GM23338 (cell line): ENCODE results near the gene PDE4B.

Source experiments
- CREB1 ChIP-seq: fragments of 250-450 bp; sonication (Bioruptor Pico); IDR thresholded peaks from 2 replicates; pipeline ENCODE4 v1.5.0; 2020; ENCODE audit warnings: low read depth, mild to moderate bottlenecking, moderate library complexity
- CTCF ChIP-seq, 2 experiments: fragments of 200-600 bp in 1 of 2; sonication (generic) in 1 of 2; conservative IDR thresholded peaks; 2 replicates each; pipeline versions ENCODE4 v1.5.1 to v1.6.1; 2016 to 2017; ENCODE audit warnings: antibody characterized with exemption in 2 of 2, low read depth in 2 of 2, mild to moderate bottlenecking in 2 of 2, moderate library complexity in 1 of 2
- ETS1 ChIP-seq: IDR thresholded peaks from 2 replicates; pipeline ENCODE4 v1.6.1; 2016; ENCODE audit warnings: antibody characterized with exemption
- EZH2 ChIP-seq: fragments of 200-600 bp; sonication (generic); IDR thresholded peaks from one replicate; pipeline ENCODE4 v1.8.0; 2017; ENCODE audit warnings: antibody characterized with exemption, mild to moderate bottlenecking, low read depth; ENCODE audit not compliant: unreplicated experiment
- EZH2phosphoT487 ChIP-seq: fragments of 200-600 bp; sonication (generic); IDR thresholded peaks from one replicate; pipeline ENCODE4 v1.8.1; 2018; ENCODE audit warnings: antibody characterized with exemption; ENCODE audit not compliant: unreplicated experiment
- JUNB ChIP-seq: IDR thresholded peaks from one replicate; pipeline ENCODE4 v1.6.1; 2016; ENCODE audit warnings: antibody characterized with exemption; ENCODE audit not compliant: unreplicated experiment
- NANOG ChIP-seq: IDR thresholded peaks from 2 replicates; pipeline ENCODE4 v1.6.1; 2016; ENCODE audit warnings: antibody characterized with exemption, borderline replicate concordance
- POLR2AphosphoS5 ChIP-seq: IDR thresholded peaks from 2 replicates; pipeline ENCODE4 v1.6.1; 2016; ENCODE audit warnings: antibody characterized with exemption, low read depth
- REST ChIP-seq: IDR thresholded peaks from one replicate; pipeline ENCODE4 v1.6.1; 2018; ENCODE audit warnings: antibody characterized with exemption; ENCODE audit not compliant: unreplicated experiment

- TF ChIP-seq CTCF (conservative IDR thresholded peaks at IDR 0.05; ENCODE audit: low read depth in 2 of 2) = no peak
- TF ChIP-seq CREB1 = no peak
- no peak for TF ChIP-seq EZH2
- TF ChIP-seq ETS1 = no peak
- no peak for TF ChIP-seq POLR2AphosphoS5
- no peak for TF ChIP-seq REST
- TF ChIP-seq JUNB = no peak
- TF ChIP-seq EZH2phosphoT487 = no peak
- TF ChIP-seq NANOG = no peak
These were observed 474.7 kb downstream of the PDE4B start for GRCh38 chr1:66267201-66267940.
